ENCODE measurements around the gene PRSS57.

Gene PRSS57

GRCh38 chr19:694481-695351 is 536 bp downstream of the PRSS57 start:
- no peak for DNase-seq (ENCODE audit: low read depth, low spot score)

- no peak for DNase-seq (ENCODE audit: low read depth, low spot score)
Observed at GRCh38 chr19:690203-690602, 5.0 kb downstream of the PRSS57 start.

GRCh38 chr19:688992-689391 is 6.3 kb downstream of the PRSS57 start:
- no peak for DNase-seq (ENCODE audit: low read depth, low spot score)

- DNase-seq (ENCODE audit: low read depth, low spot score), result no peak
Observed at GRCh38 chr19:688214-688613, 7.0 kb downstream of the PRSS57 start.

GRCh38 chr19:687569-688166 is 7.6 kb downstream of the PRSS57 start:
- no peak for DNase-seq (ENCODE audit: low read depth, low spot score)

- DNase-seq (ENCODE audit: low read depth, low spot score), result no peak
Observed at GRCh38 chr19:686589-687297, 8.5 kb downstream of the PRSS57 start.

- DNase-seq (ENCODE audit: low read depth, low spot score), result no peak
Observed at GRCh38 chr19:685454-685931, 9.8 kb downstream of the PRSS57 start.

GRCh38 chr19:682678-683320 is 12.5 kb downstream of the PRSS57 start:
- DNase-seq (ENCODE audit: low read depth, low spot score), result no peak

GRCh38 chr19:681029-682019 is 13.9 kb downstream of the PRSS57 start:
- DNase-seq (ENCODE audit: low read depth, low spot score), result peak; percentile 87

- peak; percentile 93 for DNase-seq (ENCODE audit: low read depth, low spot score)
Observed at GRCh38 chr19:680287-681028, 14.8 kb downstream of the PRSS57 start.

GRCh38 chr19:679418-680286 is 15.6 kb downstream of the PRSS57 start:
- peak; percentile 35 for DNase-seq (ENCODE audit: low read depth, low spot score)

- DNase-seq (ENCODE audit: low read depth, low spot score), result no peak
Observed at GRCh38 chr19:678791-679388, 16.4 kb downstream of the PRSS57 start.

- DNase-seq (ENCODE audit: low read depth, low spot score), result no peak
Observed at GRCh38 chr19:677601-678436, 17.4 kb downstream of the PRSS57 start.

- DNase-seq (ENCODE audit: low read depth, low spot score), result no peak
Observed at GRCh38 chr19:677201-677600, 18.1 kb downstream of the PRSS57 start.

GRCh38 chr19:676339-677105 is 18.7 kb downstream of the PRSS57 start, which contains the start of gene FSTL3:
FSTL3 (plus strand) TSS chr19:676392; CDS start chr19:676424, 32 bp downstream.
- DNase-seq (ENCODE audit: low read depth, low spot score), result no peak

GRCh38 chr19:676007-676338 is 19.3 kb downstream of the PRSS57 start:
- no peak for DNase-seq (ENCODE audit: low read depth, low spot score)

Measured in smooth muscle cell of the brain vasculature (primary cell).